ENCODE data around the gene FOXO3. TPM values are rescaled to one million over a fixed set of nuclear protein-coding genes. Genes with fewer than 3 reads are reported as not detected.
"Not testable (repeated sequence)": the region's sequence is repeated elsewhere in the genome, so short reads cannot be mapped to it uniquely, and the experiment has no call there.

FOXO3 gene
- total RNA-seq, 2 experiments from 2014 or later: 5.4 to 6.5 TPM

DNA sequence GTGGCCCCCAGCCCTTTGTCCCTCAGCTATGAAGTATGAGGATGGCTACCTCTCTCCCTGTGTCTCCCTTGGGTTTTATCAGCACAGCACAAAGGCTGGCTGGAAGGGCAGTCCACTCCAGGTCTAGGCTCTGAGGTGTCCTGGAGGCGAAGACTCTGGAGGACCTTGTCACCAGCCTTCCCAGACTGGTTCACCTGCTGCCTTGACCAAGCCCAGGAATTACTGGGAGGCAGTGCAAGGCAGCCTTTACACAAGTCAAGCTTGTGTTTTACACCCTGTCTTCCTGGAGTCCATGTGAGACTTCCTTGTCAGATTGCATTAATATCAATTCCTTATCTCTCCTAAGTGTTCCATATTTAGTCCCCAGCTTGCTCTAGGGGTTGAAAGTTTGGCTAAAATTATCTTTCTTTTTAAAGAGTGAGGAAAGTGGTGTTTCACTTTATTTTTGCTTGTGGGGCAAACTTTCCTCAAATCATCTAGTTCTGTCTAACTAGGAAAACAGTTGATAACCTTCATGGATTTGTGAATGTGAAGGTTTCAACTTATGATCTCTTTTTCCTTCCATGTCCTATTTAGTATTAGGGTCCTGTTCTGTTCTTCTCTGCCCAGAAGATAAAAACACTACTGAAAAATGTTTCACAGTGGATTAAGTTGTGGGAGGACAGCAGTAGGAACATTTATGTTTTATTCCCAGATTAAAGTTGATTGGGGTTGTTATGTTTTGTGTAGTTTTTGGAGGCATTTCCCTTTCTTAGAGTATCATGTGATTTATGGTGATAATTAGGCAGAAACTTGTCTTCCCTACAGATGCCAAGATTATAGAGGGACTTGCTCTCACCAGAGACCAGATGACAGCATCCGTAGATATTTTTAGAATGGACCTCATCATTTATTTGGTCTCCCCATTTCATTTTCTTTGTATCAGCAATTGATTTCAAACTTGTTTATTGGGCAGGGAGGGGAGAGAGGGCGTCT is 114.8 kb downstream of the FOXO3 start:
- Mint-ChIP-seq H3K27ac (no peak overlapping the region), H3K4me3 (no peak overlapping the region), H3K27me3 (no peaks in the 10 kb centered on the region), H3K36me3 (no peaks in the 10 kb centered on the region), H3K9me3 (no peaks in the 10 kb centered on the region), H3K4me1 (ENCODE audit: low read depth) (peaks cover 38% of the 10 kb centered on the region)
- POLR2A ChIA-PET: no interaction called here
- intact Hi-C loops (cut with micrococcal nuclease): no loop called here
- DNase-seq: no peak
- CTCF ChIA-PET: no interaction called here

GRCh38 chr6:108676555-108676954 is 115.8 kb downstream of the FOXO3 start:
- POLR2A ChIA-PET: no interaction called here
- Mint-ChIP-seq H3K4me3 (no peak overlapping the region), H3K27ac (no peak overlapping the region), H3K27me3 (no peaks in the 10 kb centered on the region), H3K9me3 (no peaks in the 10 kb centered on the region), H3K36me3 (no peaks in the 10 kb centered on the region), H3K4me1 (ENCODE audit: low read depth) (peaks cover 33% of the 10 kb centered on the region)
- CTCF ChIA-PET: no interaction called here
- intact Hi-C loops (cut with micrococcal nuclease): no loop called here
- no peak for DNase-seq

GRCh38 chr6:108677357-108677756 is 116.6 kb downstream of the FOXO3 start:
- H3K9me3 Mint-ChIP-seq: no peaks in the 10 kb centered on the region
- H3K36me3 Mint-ChIP-seq: no peaks in the 10 kb centered on the region
- H3K27ac Mint-ChIP-seq: no peak overlapping the region
- no peaks in the 10 kb centered on the region for H3K27me3 Mint-ChIP-seq
- intact Hi-C loops (cut with micrococcal nuclease): no loop called here
- peaks cover 33% of the 10 kb centered on the region for H3K4me1 Mint-ChIP-seq (ENCODE audit: low read depth)
- ChIA-PET CTCF (interaction anchor here (0.7 kb wide), 1 partner anchor 104 kb away, joined by 4 read pairs; no protein-coding TSS in a partner anchor), POLR2A (no interaction called here)
- H3K4me3 Mint-ChIP-seq: no peak overlapping the region
- DNase-seq: no peak

DNA sequence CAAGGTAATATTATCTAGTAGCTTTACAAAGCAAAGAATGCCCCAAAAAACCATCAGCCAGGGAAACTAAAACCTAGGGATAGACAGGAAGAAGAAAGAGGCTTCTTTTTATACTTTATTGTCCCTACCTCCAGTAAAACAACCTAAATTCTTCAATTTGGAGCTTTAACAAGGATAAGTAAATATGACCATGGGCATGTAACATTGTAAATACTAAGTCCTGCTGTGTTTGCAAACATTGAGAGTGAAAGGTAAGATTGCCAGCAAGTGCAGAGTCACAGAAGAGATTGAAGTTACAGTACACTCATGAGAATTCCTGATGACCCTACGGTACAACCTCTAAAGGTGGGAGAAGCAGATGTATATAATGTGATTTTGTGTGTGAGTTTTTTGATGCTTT is 117.2 kb downstream of the FOXO3 start:
- intact Hi-C loops (cut with micrococcal nuclease): no loop called here
- Mint-ChIP-seq H3K9me3 (no peaks in the 10 kb centered on the region), H3K27me3 (no peaks in the 10 kb centered on the region), H3K36me3 (no peaks in the 10 kb centered on the region), H3K27ac (no peak overlapping the region), H3K4me1 (ENCODE audit: low read depth) (peaks cover 28% of the 10 kb centered on the region), H3K4me3 (no peak overlapping the region)
- POLR2A ChIA-PET: no interaction called here
- DNase-seq: no peak
- CTCF ChIA-PET: interaction anchor here (0.7 kb wide), 1 partner anchor 104 kb away, joined by 4 read pairs; no protein-coding TSS in a partner anchor

DNA sequence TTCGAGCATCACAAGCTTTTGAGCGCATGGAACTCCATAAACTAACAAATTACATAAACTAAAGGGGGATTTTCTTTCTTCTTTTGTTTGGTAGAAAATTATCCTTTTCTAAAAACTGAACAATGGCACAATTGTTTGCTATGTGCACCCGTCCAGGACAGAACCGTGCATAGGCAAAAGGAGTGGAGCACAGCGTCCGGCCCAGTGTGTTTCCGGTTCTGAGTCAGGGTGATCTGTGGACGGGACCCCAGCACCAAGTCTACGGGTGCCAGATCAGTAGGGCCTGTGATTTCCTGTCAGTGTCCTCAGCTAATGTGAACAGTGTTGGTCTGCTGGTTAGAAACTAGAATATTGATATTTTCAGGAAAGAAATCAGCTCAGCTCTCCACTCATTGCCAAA is 119.6 kb downstream of the FOXO3 start:
- intact Hi-C loops (cut with micrococcal nuclease); H3K36me3 Mint-ChIP-seq; H3K4me3 Mint-ChIP-seq; H3K27me3 Mint-ChIP-seq; CTCF ChIA-PET; DNase-seq; H3K9me3 Mint-ChIP-seq; H3K27ac Mint-ChIP-seq; POLR2A ChIA-PET: not testable (repeated sequence)
- peaks cover 21% of the 10 kb centered on the region for H3K4me1 Mint-ChIP-seq (ENCODE audit: low read depth)

- H3K4me1 Mint-ChIP-seq (ENCODE audit: low read depth): peaks cover 14% of the 10 kb centered on the region
- POLR2A ChIA-PET; H3K4me3 Mint-ChIP-seq; H3K36me3 Mint-ChIP-seq; H3K9me3 Mint-ChIP-seq; H3K27ac Mint-ChIP-seq; intact Hi-C loops (cut with micrococcal nuclease); DNase-seq; CTCF ChIA-PET; H3K27me3 Mint-ChIP-seq: not testable (repeated sequence)
These were observed 121.0 kb downstream of the FOXO3 start for GRCh38 chr6:108681721-108682120.

- DNase-seq; POLR2A ChIA-PET; intact Hi-C loops (cut with micrococcal nuclease); H3K4me3 Mint-ChIP-seq; CTCF ChIA-PET; H3K9me3 Mint-ChIP-seq; H3K4me1 Mint-ChIP-seq (ENCODE audit: low read depth); H3K27me3 Mint-ChIP-seq; H3K36me3 Mint-ChIP-seq; H3K27ac Mint-ChIP-seq: not testable (repeated sequence)
These were observed 121.8 kb downstream of the FOXO3 start for GRCh38 chr6:108682383-108683119.

GRCh38 chr6:108683976-108684375 is 123.3 kb downstream of the FOXO3 start:
- H3K36me3 Mint-ChIP-seq; H3K27me3 Mint-ChIP-seq; H3K4me3 Mint-ChIP-seq; intact Hi-C loops (cut with micrococcal nuclease); POLR2A ChIA-PET; CTCF ChIA-PET; H3K4me1 Mint-ChIP-seq (ENCODE audit: low read depth); DNase-seq; H3K27ac Mint-ChIP-seq; H3K9me3 Mint-ChIP-seq: not testable (repeated sequence)

- no peak for DNase-seq
- POLR2A ChIA-PET: no interaction called here
- Mint-ChIP-seq H3K27me3 (no peaks in the 10 kb centered on the region), H3K27ac (no peak overlapping the region), H3K4me3 (no peak overlapping the region), H3K36me3 (peaks cover 9% of the 10 kb centered on the region), H3K9me3 (no peaks in the 10 kb centered on the region), H3K4me1 (ENCODE audit: low read depth) (peaks cover 6% of the 10 kb centered on the region)
- intact Hi-C loops (cut with micrococcal nuclease): no loop called here
- CTCF ChIA-PET: no interaction called here
These were observed 124.1 kb downstream of the FOXO3 start for GRCh38 chr6:108684771-108685329.

DNA sequence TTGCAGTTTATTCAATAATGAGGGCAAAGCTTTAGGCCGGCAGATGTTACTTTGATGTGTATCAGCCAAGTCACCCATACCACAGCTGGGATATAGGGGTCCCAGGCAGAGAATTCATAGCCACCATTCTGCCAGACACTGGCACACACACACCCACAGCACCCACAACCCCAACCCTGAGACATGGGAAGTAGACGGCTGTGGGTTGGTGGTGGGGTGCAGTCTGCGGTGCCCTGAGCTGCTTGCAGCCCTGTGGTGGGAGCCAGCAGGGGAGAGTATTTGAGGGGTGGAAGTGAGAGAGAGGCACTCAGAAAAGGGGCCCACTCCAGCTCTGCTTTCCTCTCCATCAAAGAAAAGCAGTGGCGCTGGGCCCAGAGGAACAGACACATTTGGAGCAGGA is 125.3 kb downstream of the FOXO3 start:
- intact Hi-C loops (cut with micrococcal nuclease): no loop called here
- ChIA-PET POLR2A (no interaction called here), CTCF (no interaction called here)
- no peak overlapping the region for H3K4me3 Mint-ChIP-seq
- H3K4me1 Mint-ChIP-seq (ENCODE audit: low read depth): peaks cover 6% of the 10 kb centered on the region
- no peak overlapping the region for H3K27ac Mint-ChIP-seq
- no peak for DNase-seq
- H3K27me3 Mint-ChIP-seq: no peaks in the 10 kb centered on the region
- H3K9me3 Mint-ChIP-seq: no peaks in the 10 kb centered on the region
- H3K36me3 Mint-ChIP-seq: peaks cover 9% of the 10 kb centered on the region

GRCh38 chr6:108686896-108687295 is 126.2 kb downstream of the FOXO3 start:
- intact Hi-C loops (cut with micrococcal nuclease): no loop called here
- Mint-ChIP-seq H3K36me3 (peaks cover 9% of the 10 kb centered on the region), H3K4me1 (ENCODE audit: low read depth) (peaks cover 6% of the 10 kb centered on the region), H3K27ac (no peak overlapping the region), H3K9me3 (no peaks in the 10 kb centered on the region), H3K27me3 (no peaks in the 10 kb centered on the region), H3K4me3 (no peak overlapping the region)
- no peak for DNase-seq
- CTCF ChIA-PET: no interaction called here
- POLR2A ChIA-PET: interaction anchor here (1.2 kb wide), 1 partner anchor 60 kb away, joined by 3 read pairs; no protein-coding TSS in a partner anchor

DNA sequence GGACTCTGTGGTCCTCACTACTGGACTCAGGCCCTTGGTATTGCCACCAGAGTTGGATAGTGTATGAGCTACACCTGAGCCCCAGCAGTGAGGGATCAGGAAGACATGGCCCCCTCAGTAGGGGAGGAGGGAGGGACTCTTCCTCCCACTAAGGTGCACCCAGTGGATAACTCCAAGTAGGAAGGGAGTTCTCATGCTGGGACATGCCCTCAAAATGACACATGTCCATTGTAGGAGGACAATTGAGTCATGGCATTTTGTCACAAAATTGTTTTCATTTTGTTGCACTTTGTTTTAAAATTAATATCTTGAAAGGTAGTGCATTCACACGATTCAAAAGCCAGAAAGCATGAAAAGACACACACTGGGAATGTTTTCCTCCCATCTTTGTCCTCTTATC is 127.2 kb downstream of the FOXO3 start:
- intact Hi-C loops (cut with micrococcal nuclease): no loop called here
- Mint-ChIP-seq H3K4me3 (no peak overlapping the region), H3K27me3 (no peaks in the 10 kb centered on the region), H3K4me1 (ENCODE audit: low read depth) (peaks cover 6% of the 10 kb centered on the region), H3K9me3 (no peaks in the 10 kb centered on the region), H3K27ac (no peak overlapping the region), H3K36me3 (peaks cover 9% of the 10 kb centered on the region)
- POLR2A ChIA-PET: interaction anchor here (1.2 kb wide), 1 partner anchor 59 kb away, joined by 3 read pairs; no protein-coding TSS in a partner anchor
- no peak for DNase-seq
- CTCF ChIA-PET: no interaction called here

Data from activated CD4-positive, alpha-beta memory T cell treated with anti-CD3 and anti-CD28 coated beads for 36 hours (primary cell).